ENCODE results near the gene VEZT. TPM values are rescaled to one million over a fixed set of nuclear protein-coding genes. Genes with fewer than 3 reads are reported as not detected.

The VEZT gene
- total RNA-seq, 1 donor from 2014 or later: 126 TPM

DNA sequence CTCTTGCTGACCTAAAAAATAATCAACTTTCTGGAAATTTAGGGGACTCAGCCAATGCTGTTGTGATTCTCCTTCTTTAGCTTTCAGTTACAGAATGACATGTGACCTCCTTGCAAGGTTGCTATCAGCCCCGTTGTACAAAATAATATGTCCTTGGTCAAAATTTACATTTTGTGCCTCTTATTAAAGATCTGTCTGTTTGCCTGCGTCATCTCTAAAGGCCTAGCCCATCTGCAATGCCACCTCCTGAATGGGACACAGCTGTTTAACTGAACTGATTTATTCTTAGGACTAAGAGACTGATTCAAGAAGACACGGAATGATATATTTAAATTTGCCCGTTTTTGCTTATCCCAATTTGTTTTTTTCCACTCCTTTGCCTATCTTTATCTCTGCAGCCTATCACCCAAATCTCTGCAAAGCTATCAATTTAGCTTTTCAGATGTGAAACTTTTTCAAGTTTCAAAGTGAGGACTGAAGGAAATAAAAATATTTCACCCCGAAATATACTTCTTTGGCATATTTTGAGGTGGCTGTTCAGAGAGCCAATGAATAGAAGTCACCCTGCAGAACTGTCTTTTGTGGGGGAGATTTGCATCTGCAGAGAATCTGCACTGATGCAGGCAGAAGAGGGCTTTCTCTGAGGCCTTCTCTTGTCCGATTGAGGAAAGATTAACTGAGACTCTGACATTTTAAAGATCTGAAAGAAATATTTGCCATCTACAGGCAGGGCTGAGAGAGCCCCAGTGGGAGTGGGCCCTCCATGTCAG lies 126.0 kb downstream of the VEZT start:
- TF ChIP-seq, protein P1, sequence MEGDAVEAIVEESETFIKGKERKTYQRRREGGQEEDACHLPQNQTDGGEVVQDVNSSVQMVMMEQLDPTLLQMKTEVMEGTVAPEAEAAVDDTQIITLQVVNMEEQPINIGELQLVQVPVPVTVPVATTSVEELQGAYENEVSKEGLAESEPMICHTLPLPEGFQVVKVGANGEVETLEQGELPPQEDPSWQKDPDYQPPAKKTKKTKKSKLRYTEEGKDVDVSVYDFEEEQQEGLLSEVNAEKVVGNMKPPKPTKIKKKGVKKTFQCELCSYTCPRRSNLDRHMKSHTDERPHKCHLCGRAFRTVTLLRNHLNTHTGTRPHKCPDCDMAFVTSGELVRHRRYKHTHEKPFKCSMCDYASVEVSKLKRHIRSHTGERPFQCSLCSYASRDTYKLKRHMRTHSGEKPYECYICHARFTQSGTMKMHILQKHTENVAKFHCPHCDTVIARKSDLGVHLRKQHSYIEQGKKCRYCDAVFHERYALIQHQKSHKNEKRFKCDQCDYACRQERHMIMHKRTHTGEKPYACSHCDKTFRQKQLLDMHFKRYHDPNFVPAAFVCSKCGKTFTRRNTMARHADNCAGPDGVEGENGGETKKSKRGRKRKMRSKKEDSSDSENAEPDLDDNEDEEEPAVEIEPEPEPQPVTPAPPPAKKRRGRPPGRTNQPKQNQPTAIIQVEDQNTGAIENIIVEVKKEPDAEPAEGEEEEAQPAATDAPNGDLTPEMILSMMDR (IDR thresholded peaks at IDR 0.05; ENCODE audit: unreplicated experiment): no peak
- no peaks in the 10 kb centered on the region for H3K36me3 Mint-ChIP-seq (ENCODE audit: insufficient read depth)
- no peak overlapping the region for H3K27ac Mint-ChIP-seq
- no peak overlapping the region for H3K4me3 Mint-ChIP-seq (ENCODE audit: low read depth)
- DNase-seq (ENCODE audit: low spot score, unreplicated experiment): no peak
- peaks cover 4% of the 10 kb centered on the region for H3K9me3 Mint-ChIP-seq (ENCODE audit: low read depth)
- no peaks in the 10 kb centered on the region for H3K4me1 Mint-ChIP-seq (ENCODE audit: low read depth)
- H3K27me3 Mint-ChIP-seq: no peaks in the 10 kb centered on the region

DNA sequence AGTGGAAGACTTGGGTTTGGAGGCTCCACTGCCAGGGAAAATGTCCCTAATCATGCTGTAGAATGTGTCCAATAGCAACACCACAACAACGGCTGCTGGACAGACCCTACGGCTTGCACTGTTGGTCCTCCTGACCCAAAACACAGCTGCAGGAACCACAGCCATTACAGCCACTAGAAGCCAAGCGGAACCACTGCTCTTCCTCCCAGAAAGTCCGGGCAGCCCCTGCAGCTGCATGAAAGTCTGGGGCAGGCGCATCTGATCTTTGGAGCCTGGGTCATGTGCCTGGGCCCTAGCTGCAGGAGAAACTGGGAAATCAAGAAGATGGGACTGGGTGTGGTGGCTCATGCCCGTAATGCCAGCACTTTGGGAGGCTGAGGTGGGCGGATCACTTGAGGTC lies 131.7 kb downstream of the VEZT start:
- Mint-ChIP-seq H3K9me3 (ENCODE audit: low read depth) (peaks cover 2% of the 10 kb centered on the region), H3K27ac (no peak overlapping the region)
- TF ChIP-seq, protein P1 (IDR thresholded peaks at IDR 0.05; ENCODE audit: unreplicated experiment): no peak

DNA sequence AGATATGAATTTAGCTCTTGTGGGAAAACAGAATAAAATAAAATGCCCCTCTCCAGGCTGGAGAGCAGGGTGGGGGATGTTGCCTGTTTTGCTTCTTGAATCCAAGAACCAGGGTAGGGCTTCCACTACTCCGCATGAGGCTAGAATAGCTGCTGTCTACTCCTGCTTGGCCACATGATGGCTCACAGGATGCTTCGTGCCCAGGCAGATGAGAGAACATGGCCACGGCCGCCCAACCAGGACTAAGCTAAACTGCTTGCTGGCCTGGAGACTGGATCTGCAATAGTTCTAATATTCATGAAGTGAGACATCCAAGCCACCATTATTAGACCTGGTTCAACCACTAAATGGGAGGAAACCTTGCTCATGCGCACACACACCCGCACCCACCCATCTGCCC lies 134.1 kb downstream of the VEZT start:
- H3K27ac Mint-ChIP-seq: no peak overlapping the region
- TF ChIP-seq, protein P1 (IDR thresholded peaks at IDR 0.05; ENCODE audit: unreplicated experiment): no peak
- no peaks in the 10 kb centered on the region for H3K27me3 Mint-ChIP-seq
- peaks cover 10% of the 10 kb centered on the region for H3K4me1 Mint-ChIP-seq (ENCODE audit: low read depth)
- H3K9me3 Mint-ChIP-seq (ENCODE audit: low read depth): peaks cover 6% of the 10 kb centered on the region
- DNase-seq (ENCODE audit: low spot score, unreplicated experiment): no peak
- no peaks in the 10 kb centered on the region for H3K36me3 Mint-ChIP-seq (ENCODE audit: insufficient read depth)
- H3K4me3 Mint-ChIP-seq (ENCODE audit: low read depth): no peak overlapping the region

More for the DNA sequence above, 131.7 kb downstream of the VEZT start:
- H3K36me3 Mint-ChIP-seq (ENCODE audit: insufficient read depth): no peaks in the 10 kb centered on the region
- peaks cover 8% of the 10 kb centered on the region for H3K4me1 Mint-ChIP-seq (ENCODE audit: low read depth)
- no peaks in the 10 kb centered on the region for H3K27me3 Mint-ChIP-seq
- H3K4me3 Mint-ChIP-seq (ENCODE audit: low read depth): no peak overlapping the region
- no peak for DNase-seq (ENCODE audit: low spot score, unreplicated experiment)

Small RNA genes lying within 50 kb of the gene (microRNA-seq; reads per million reads assigned to microRNA genes)
- 759 reads per million, percentile 76 among the genes with 10 or more reads in this experiment for gene MIR331 (ENCODE audit: borderline number of aligned reads, unreplicated experiment)
- gene MIR3685 (ENCODE audit: borderline number of aligned reads, unreplicated experiment): not detected

Other genes with a start within 250 kb of the VEZT start
- gene NDUFA12, start 214.1 kb upstream of the VEZT start, total RNA-seq: 83.9 and 86.5 TPM in 2 replicates
- gene NR2C1, start 144.2 kb upstream of the VEZT start, total RNA-seq: 56.8 and 58.9 TPM in 2 replicates
- gene FGD6, start 340 bp upstream of the VEZT start, total RNA-seq: 62.7 and 68.2 TPM in 2 replicates

All from progenitor cell of endocrine pancreas (in vitro differentiated cells).